IPS-15b (cell line): ENCODE data around the gene SEMA3C.
"Not testable (repeated sequence)": the region's sequence is repeated elsewhere in the genome, so short reads cannot be mapped to it uniquely, and the experiment has no call there.

Experiments used
- H3K27me3 ChIP-seq: one replicate; pipeline ENCODE4 v1.6.1; 2013; ENCODE audit warnings: low read length; ENCODE audit not compliant: control insufficient read depth, insufficient read depth
- H3K36me3 ChIP-seq: one replicate; pipeline ENCODE4 v1.6.1; 2013; ENCODE audit warnings: low read length; ENCODE audit not compliant: control insufficient read depth, insufficient read depth
- H3K4me1 ChIP-seq: one replicate; pipeline ENCODE4 v1.6.1; 2013; ENCODE audit warnings: mild to moderate bottlenecking, low read length; ENCODE audit not compliant: control insufficient read depth, insufficient read depth
- H3K4me3 ChIP-seq: one replicate; pipeline ENCODE4 v1.5.1; 2013; ENCODE audit warnings: low read depth, low read length
- H3K9ac ChIP-seq: one replicate; pipeline ENCODE4 v1.6.1; 2013; ENCODE audit warnings: low read depth, mild to moderate bottlenecking, low read length
- H3K9me3 ChIP-seq: one replicate; pipeline ENCODE4 v1.6.1; 2013; ENCODE audit warnings: mild to moderate bottlenecking, low read length; ENCODE audit not compliant: control insufficient read depth, insufficient read depth

The SEMA3C gene

DNA sequence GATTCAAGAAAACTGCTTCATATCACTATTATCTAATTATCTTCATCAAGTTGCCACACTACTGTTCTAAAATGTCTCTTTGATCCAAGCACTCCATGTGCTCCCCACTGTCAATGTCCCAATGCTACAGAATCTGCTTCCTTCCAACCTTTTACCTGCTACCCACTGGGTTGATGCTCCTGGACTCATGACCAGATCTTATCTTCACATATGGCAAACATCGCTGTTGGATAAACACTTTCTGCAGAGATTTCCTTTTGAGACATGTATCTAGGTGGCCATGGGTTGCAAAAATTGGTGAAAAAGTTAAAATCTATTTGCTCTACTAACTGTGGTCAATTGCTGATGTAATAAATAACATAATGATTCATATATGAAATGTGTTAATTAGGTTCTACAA lies 24.5 kb upstream of the SEMA3C start:
- no peaks in the 10 kb centered on the region for H3K27me3 ChIP-seq
- H3K4me1 ChIP-seq = no peaks in the 10 kb centered on the region
- no peak overlapping the region for H3K9ac ChIP-seq
- H3K4me3 ChIP-seq = no peak overlapping the region
- no peaks in the 10 kb centered on the region for H3K9me3 ChIP-seq
- no peaks in the 10 kb centered on the region for H3K36me3 ChIP-seq

DNA sequence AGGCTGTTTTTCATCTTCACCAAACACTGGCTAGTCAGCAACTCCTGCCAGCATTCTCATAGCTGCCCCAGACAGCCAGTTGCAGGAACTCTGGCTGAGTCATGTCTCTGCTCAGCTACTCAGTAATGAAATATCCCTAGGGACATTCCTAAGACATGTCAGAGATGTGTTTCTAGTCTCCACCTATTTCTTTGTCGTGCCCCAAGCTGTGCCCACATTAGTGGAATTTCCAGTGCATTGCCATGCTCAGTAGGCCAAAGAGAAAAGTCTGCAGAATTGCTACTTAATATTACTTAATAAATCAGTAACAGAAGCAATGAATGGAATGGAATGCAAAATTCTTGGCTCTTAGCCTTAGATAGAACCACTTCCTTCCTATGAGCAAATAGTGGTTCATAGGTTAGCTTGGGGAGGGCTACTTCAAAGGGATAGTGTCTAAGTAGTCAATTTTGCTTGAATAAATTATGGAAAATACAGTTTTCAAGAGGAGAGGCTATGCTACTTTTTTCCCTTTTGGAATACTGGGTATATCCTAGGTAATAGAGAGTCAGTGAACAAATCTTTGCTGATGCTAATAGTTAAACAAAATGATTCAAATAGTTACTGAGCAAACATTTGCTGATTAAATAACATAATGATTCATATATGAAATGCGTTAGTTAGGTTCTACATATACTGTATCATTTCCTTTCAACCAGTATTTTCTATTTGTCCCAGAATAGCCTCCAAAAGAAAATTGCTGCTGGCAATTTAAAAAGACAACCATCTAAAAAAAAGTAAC lies 23.6 kb upstream of the SEMA3C start:
- no peak overlapping the region for H3K9ac ChIP-seq
- no peaks in the 10 kb centered on the region for H3K4me1 ChIP-seq
- H3K4me3 ChIP-seq = no peak overlapping the region
- H3K9me3 ChIP-seq = no peaks in the 10 kb centered on the region
- no peaks in the 10 kb centered on the region for H3K36me3 ChIP-seq
- no peaks in the 10 kb centered on the region for H3K27me3 ChIP-seq

- no peaks in the 10 kb centered on the region for H3K4me1 ChIP-seq
- no peaks in the 10 kb centered on the region for H3K9me3 ChIP-seq
- no peaks in the 10 kb centered on the region for H3K36me3 ChIP-seq
- no peak overlapping the region for H3K9ac ChIP-seq
- no peaks in the 10 kb centered on the region for H3K27me3 ChIP-seq
- H3K4me3 ChIP-seq = no peak overlapping the region
Observed at GRCh38 chr7:80941208-80941758, 22.4 kb upstream of the SEMA3C start.

DNA sequence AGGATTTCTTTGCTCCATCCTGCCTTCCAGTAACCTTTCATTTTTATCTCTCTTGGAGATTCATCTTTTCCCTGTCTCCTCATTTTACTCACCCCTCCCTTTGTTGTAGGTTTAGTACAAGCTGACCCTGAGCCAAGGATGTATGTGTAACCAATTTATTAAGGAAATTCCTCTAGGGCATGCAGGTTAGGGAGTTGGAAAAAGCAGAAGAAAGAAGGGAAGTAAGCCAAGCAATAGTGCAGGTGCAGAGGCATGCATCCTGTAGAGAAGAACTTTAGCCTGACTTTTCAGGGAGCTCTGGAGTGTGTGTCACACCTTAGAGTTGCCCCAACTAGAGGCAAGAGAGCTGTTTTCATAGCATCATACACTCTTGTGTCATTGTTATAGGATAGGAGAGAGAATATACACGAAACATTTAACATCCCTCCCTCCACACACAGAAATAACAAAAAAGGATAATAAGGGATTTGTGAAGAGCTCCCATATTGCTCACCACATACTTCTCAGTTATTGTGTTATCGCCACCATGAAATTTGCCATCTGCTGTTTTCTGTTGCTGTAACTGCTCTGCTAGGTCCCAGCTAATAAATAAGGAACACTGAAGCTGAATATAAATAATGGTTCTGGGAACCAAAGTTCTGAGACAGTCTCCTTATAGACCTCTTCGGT lies 21.8 kb upstream of the SEMA3C start:
- no peaks in the 10 kb centered on the region for H3K27me3 ChIP-seq
- no peak overlapping the region for H3K9ac ChIP-seq
- H3K9me3 ChIP-seq = no peaks in the 10 kb centered on the region
- H3K4me3 ChIP-seq = no peak overlapping the region
- H3K36me3 ChIP-seq = no peaks in the 10 kb centered on the region
- H3K4me1 ChIP-seq = no peaks in the 10 kb centered on the region

GRCh38 chr7:80937336-80937735 lies 18.5 kb upstream of the SEMA3C start:
- Histone ChIP-seq H3K4me3 (no peak overlapping the region), H3K27me3 (no peaks in the 10 kb centered on the region), H3K4me1 (no peaks in the 10 kb centered on the region), H3K9ac (no peak overlapping the region), H3K9me3 (no peaks in the 10 kb centered on the region), H3K36me3 (no peaks in the 10 kb centered on the region)

DNA sequence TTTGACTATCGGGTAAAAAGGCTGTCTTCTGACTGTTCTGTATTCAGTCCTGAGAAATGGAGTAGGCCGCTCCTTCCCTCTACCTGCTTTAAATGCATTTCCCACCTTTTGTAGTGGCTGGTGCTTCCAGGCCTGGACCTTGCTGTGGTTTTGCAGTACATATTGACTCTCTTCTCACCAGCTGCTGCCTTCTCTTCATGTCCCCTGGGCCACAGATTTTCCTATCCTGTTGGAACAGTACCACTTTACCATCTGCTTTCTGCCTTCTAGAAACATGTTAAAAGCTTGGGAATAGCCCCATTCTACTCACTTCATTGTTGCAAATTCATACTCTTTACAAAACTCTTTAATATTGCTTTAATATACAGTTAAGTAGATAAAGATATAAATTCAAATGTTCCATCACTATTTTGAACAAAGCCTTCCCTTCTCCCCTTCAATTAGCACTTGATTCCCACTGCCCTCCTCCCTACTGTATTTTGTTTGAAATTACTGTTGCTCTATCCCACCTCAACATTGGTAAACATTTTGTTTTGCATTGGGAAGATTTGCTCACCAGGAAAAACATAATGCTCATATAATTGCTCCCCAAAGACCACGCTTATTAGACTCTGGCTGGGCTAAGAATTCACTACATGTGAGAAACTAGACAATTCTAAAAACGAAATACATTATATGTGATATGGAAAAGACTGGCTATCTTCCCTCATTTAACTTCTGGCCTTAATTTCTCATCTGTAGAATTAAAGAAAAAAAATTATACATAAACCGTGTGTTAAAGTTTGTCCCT lies 17.3 kb upstream of the SEMA3C start:
- H3K36me3 ChIP-seq = no peaks in the 10 kb centered on the region
- no peak overlapping the region for H3K9ac ChIP-seq
- no peaks in the 10 kb centered on the region for H3K9me3 ChIP-seq
- no peaks in the 10 kb centered on the region for H3K27me3 ChIP-seq
- H3K4me3 ChIP-seq = no peak overlapping the region
- H3K4me1 ChIP-seq = no peaks in the 10 kb centered on the region

DNA sequence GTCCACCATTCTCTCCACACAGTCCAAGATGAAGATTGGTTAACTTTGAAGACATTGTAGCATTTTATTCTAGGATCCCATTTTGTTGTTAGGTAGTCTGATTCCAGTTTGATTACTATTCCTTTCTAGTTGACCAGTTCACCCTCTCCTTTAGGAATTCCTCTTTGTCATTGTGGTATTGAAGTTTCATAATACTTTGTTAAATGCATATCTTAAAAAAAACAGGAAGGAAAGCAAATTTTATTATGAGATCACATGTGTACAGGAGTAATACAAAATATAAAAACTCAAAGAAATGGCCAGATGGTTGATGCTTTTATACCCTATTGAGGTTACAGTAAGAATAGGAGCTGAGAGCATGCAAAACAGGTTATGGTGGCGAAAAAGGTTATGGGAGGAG lies 15.5 kb upstream of the SEMA3C start:
- Histone ChIP-seq H3K4me1 (no peaks in the 10 kb centered on the region), H3K9me3 (no peaks in the 10 kb centered on the region), H3K27me3 (no peaks in the 10 kb centered on the region), H3K36me3 (no peaks in the 10 kb centered on the region), H3K4me3 (no peak overlapping the region), H3K9ac (no peak overlapping the region)

DNA sequence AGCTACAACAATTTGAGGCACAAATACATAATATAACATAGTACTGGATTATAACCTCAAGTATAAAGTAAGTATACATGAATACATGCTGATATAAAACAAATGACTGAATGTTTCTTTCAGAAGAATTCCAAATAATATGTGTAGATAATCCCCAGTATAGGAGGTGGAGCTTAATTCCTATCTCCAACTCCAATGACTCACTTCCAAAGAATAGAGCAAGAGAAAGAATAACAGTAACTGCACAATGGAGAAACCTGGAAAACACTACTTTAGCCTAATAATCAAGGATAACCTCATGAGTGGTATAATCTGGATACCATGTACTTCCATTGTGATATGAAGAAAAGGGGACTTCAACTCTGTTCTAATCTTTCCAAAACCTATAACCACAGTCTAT lies 13.7 kb upstream of the SEMA3C start:
- no peak overlapping the region for H3K4me3 ChIP-seq
- no peak overlapping the region for H3K9ac ChIP-seq
- H3K27me3 ChIP-seq = no peaks in the 10 kb centered on the region
- H3K36me3 ChIP-seq = no peaks in the 10 kb centered on the region
- no peaks in the 10 kb centered on the region for H3K9me3 ChIP-seq
- H3K4me1 ChIP-seq = no peaks in the 10 kb centered on the region

GRCh38 chr7:80929619-80930018 lies 10.8 kb upstream of the SEMA3C start:
- Histone ChIP-seq H3K4me3 (no peak overlapping the region), H3K27me3 (no peaks in the 10 kb centered on the region), H3K36me3 (no peaks in the 10 kb centered on the region), H3K9me3 (no peaks in the 10 kb centered on the region), H3K9ac (no peak overlapping the region), H3K4me1 (no peaks in the 10 kb centered on the region)

GRCh38 chr7:80926955-80927354 lies 8.1 kb upstream of the SEMA3C start:
- not testable (repeated sequence) for H3K9me3 ChIP-seq, H3K27me3 ChIP-seq

DNA sequence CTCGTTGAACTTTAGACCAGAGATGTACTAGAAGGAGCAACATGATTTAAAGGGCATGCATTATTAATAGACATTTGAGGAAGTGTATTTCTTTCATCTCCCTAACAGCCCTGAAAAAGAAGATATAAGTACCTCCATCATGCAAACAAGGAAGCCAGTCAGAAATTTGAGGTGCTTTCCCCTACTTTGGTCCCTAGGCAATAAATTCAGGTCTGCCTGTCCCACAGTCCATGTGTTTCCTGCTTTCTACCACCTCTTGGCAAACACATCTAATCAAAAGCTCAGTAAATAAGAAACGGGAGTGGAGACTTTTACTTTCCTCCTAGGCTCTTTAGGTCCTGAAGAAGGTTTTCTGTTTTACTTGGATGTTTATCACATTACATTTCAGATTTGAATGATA lies 5.2 kb upstream of the SEMA3C start:
- Histone ChIP-seq H3K27me3 (peaks cover 5% of the 10 kb centered on the region), H3K9me3 (no peaks in the 10 kb centered on the region), H3K36me3 (no peaks in the 10 kb centered on the region), H3K4me1 (no peaks in the 10 kb centered on the region), H3K4me3 (no peak overlapping the region), H3K9ac (no peak overlapping the region)

More at GRCh38 chr7:80926955-80927354, 8.1 kb upstream of the SEMA3C start:
- not testable (repeated sequence) for H3K4me1 ChIP-seq, H3K9ac ChIP-seq, H3K36me3 ChIP-seq, H3K4me3 ChIP-seq
